ENCODE results near the gene APOL2.
A peak's percentile ranks its signal among the peaks of the same experiment; 100 is the strongest.

DNA sequence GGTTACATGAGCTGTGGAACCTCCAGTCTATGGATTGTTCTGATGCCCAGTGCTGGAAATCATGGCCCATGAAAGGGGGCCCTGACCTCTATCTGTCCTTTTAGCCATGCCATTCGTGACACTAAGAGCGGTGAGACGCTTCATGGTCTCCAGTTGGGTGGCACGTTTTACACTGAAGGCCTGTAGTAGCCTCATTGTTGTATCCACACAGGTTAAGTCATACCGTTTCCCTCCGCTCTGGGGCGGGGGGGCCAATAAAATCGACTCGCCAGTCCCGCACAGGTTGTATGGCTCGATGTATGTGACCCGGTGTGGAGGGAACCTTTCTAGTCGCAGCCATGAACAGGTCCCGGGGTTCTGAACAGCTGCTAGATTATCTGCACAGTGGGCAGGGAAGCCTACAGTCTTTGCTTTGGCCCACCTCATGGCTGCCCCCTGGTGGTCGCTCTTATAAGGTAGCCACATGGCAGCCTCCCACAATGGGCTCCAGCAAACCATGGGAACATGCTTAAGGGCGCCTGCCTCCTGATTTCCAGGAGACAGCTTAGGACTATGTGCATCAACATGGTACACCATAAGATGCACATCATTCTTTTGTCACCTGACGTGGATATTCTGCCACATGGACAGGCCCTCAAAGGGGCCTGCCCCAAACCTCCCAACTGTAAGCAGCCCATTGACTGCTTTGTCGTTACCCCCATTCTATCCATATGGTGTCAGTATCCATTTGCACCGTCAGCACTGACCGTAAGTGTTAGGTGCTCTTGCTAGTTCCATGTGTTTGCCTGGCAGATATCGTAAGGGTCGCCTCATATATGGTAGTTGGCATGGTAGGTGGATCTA lies 59.1 kb downstream of the APOL2 start:
- TF ChIP-seq, protein P1, sequence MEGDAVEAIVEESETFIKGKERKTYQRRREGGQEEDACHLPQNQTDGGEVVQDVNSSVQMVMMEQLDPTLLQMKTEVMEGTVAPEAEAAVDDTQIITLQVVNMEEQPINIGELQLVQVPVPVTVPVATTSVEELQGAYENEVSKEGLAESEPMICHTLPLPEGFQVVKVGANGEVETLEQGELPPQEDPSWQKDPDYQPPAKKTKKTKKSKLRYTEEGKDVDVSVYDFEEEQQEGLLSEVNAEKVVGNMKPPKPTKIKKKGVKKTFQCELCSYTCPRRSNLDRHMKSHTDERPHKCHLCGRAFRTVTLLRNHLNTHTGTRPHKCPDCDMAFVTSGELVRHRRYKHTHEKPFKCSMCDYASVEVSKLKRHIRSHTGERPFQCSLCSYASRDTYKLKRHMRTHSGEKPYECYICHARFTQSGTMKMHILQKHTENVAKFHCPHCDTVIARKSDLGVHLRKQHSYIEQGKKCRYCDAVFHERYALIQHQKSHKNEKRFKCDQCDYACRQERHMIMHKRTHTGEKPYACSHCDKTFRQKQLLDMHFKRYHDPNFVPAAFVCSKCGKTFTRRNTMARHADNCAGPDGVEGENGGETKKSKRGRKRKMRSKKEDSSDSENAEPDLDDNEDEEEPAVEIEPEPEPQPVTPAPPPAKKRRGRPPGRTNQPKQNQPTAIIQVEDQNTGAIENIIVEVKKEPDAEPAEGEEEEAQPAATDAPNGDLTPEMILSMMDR (IDR thresholded peaks at IDR 0.05 in 2 of 3, conservative IDR thresholded peaks at IDR 0.05 in 1 of 3; ENCODE audit: borderline replicate concordance in 1 of 3, insufficient read depth in 1 of 3, low read depth in 2 of 3, low read length in 2 of 3): peak; percentile 66 to 89 (median 87); a peak in 5 of 6 replicates
- peak; percentile 6 for TF ChIP-seq YY1 (IDR thresholded peaks at IDR 0.05; ENCODE audit: extremely low read depth, insufficient replicate concordance, low read depth, low read length)
- TF ChIP-seq, protein P2, sequence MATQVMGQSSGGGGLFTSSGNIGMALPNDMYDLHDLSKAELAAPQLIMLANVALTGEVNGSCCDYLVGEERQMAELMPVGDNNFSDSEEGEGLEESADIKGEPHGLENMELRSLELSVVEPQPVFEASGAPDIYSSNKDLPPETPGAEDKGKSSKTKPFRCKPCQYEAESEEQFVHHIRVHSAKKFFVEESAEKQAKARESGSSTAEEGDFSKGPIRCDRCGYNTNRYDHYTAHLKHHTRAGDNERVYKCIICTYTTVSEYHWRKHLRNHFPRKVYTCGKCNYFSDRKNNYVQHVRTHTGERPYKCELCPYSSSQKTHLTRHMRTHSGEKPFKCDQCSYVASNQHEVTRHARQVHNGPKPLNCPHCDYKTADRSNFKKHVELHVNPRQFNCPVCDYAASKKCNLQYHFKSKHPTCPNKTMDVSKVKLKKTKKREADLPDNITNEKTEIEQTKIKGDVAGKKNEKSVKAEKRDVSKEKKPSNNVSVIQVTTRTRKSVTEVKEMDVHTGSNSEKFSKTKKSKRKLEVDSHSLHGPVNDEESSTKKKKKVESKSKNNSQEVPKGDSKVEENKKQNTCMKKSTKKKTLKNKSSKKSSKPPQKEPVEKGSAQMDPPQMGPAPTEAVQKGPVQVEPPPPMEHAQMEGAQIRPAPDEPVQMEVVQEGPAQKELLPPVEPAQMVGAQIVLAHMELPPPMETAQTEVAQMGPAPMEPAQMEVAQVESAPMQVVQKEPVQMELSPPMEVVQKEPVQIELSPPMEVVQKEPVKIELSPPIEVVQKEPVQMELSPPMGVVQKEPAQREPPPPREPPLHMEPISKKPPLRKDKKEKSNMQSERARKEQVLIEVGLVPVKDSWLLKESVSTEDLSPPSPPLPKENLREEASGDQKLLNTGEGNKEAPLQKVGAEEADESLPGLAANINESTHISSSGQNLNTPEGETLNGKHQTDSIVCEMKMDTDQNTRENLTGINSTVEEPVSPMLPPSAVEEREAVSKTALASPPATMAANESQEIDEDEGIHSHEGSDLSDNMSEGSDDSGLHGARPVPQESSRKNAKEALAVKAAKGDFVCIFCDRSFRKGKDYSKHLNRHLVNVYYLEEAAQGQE (IDR thresholded peaks at IDR 0.05; ENCODE audit: low read depth): no peak
- TF ChIP-seq POLR2A (IDR thresholded peaks at IDR 0.05; ENCODE audit: borderline replicate concordance, extremely low read depth, insufficient read depth, insufficient read length): no peak
- no peak for TF ChIP-seq EZH2 (IDR thresholded peaks at IDR 0.05)
- no peak for TF ChIP-seq ATF3 (IDR thresholded peaks at IDR 0.05)
- no peak for TF ChIP-seq POLR2AphosphoS5 (IDR thresholded peaks at IDR 0.05; ENCODE audit: low read depth, low read length)
- TF ChIP-seq SIN3A (IDR thresholded peaks at IDR 0.05; ENCODE audit: low read depth): no peak
- no peak for TF ChIP-seq TCF7L2 (IDR thresholded peaks at IDR 0.05; ENCODE audit: borderline replicate concordance, extremely low read depth, insufficient read depth, insufficient read length)

Measured in HCT116 (cell line).